ENCODE data around the gene FOXO1.
A peak's percentile ranks its signal among the peaks of the same experiment; 100 is the strongest.

FOXO1 gene

DNA sequence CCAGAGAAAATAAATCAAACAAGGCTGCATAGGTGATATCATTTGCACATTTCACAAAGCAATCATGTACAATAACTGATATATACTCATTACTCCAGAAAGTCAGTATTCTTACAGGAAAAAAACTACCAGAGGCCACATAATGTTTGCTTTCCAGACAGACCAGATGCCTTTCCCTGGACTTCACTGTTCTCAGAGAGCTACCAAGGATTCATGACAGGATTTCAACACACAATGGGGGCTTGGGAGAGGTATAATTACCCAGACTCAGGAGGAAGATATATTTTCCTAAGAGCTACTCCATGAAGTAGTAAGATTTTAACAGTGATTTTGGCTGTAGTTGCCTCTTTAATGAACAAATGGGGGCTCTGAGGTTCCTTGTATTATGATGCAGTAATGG, 110.0 kb downstream of the FOXO1 start:
- H3K4me3 ChIP-seq (replicated peaks; ENCODE audit: low read depth, low read length): no peak overlapping the region
- no peak for DNase-seq (ENCODE audit: low read depth)
- TF ChIP-seq, protein P1, sequence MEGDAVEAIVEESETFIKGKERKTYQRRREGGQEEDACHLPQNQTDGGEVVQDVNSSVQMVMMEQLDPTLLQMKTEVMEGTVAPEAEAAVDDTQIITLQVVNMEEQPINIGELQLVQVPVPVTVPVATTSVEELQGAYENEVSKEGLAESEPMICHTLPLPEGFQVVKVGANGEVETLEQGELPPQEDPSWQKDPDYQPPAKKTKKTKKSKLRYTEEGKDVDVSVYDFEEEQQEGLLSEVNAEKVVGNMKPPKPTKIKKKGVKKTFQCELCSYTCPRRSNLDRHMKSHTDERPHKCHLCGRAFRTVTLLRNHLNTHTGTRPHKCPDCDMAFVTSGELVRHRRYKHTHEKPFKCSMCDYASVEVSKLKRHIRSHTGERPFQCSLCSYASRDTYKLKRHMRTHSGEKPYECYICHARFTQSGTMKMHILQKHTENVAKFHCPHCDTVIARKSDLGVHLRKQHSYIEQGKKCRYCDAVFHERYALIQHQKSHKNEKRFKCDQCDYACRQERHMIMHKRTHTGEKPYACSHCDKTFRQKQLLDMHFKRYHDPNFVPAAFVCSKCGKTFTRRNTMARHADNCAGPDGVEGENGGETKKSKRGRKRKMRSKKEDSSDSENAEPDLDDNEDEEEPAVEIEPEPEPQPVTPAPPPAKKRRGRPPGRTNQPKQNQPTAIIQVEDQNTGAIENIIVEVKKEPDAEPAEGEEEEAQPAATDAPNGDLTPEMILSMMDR (IDR thresholded peaks at IDR 0.05; ENCODE audit: low read length, missing control alignments): no peak

DNA sequence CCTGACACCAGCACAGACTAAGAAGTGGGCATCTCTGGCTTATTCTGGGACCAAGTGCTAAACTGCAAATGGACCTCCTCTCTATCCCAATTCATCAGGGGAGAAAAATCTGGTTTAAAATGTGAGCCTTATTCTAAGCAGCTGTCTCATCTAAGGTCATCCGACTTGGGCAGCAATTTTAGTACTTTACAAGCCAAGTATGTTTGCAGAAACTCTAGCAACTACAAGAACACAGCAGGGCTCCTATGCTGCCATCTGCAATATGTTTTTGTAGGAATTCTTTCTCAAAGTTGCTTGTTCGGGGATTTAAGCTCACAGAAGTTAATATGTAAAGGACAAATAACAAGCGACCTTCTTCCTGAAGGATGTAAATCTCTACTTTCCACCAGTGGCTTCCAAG, 113.1 kb downstream of the FOXO1 start:
- TF ChIP-seq, protein P1 (IDR thresholded peaks at IDR 0.05; ENCODE audit: low read length, missing control alignments): no peak
- no peak for DNase-seq (ENCODE audit: low read depth)
- no peak overlapping the region for H3K4me3 ChIP-seq (replicated peaks; ENCODE audit: low read depth, low read length)

DNA sequence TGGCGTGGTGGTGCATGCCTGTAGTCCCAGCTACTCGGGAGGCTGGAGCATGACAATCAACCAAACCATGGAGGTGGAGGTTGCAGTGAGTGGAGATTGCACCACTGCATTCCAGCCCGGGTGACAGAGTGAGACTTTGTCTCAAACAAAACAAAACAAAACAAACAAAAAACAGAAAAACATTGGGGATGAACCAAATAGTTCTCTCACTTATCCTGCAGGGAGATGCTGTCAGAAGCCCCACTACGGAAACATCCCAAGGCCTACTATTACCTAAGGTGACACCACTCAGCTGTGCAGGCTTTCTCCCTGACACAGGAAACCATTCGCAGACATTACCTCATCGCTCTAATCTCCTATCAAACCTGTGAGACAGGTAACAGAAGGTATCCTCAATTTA, 113.5 kb downstream of the FOXO1 start:
- no peak overlapping the region for H3K4me3 ChIP-seq (replicated peaks; ENCODE audit: low read depth, low read length)
- TF ChIP-seq, protein P1 (IDR thresholded peaks at IDR 0.05; ENCODE audit: low read length, missing control alignments): no peak
- no peak for DNase-seq (ENCODE audit: low read depth)

DNA sequence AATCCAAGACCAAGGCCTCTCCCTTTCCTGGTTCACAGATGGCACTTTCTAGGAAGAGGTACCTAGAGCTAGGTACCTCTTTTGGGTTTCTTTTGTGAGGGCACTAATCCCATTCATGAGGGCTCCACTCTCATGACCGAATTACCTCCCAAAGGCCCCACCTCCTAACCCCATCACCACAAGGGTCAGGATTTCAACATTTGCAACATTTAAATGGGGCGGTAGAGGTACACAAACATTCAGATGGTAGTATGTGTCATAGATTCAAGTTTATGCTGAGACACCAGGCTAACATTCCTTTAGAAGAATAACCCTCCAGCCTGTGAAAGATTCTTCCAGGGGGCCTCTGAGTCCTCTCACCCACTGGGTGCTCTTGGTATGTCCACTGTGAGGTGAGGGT, 116.3 kb downstream of the FOXO1 start:
- no peak overlapping the region for H3K4me3 ChIP-seq (replicated peaks; ENCODE audit: low read depth, low read length)
- peak; percentile 33 for DNase-seq (ENCODE audit: low read depth)
- TF ChIP-seq, protein P1 (IDR thresholded peaks at IDR 0.05; ENCODE audit: low read length, missing control alignments): no peak

DNA sequence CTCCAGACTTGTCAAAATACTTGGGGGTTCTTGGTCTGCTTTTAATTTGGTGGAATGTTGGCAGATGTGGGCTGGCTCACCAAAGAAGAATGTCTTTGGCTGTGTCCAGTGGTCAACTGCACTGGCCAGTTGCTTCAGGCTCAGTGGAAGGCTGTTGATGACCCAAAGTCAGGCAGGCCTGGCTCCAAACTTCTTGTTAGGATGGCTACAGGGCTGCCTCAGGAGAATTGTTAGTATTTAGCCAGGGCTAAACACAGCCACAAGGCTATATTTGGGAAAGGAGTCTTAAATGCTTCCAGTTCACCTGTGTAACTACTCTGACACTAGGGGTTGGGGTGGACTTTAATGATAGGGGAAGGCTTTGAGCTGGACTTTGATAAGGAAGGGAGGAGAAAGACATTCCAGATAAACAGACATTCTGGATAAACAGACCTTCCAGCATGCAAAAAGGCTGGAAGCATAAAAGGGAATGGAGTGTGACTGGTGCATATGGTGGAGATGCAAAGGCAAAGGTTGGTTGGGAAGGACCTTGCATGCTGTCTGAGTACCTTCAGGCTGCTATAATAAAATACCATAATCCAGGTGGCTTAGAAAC, 116.8 kb downstream of the FOXO1 start:
- no peak overlapping the region for H3K4me3 ChIP-seq (replicated peaks; ENCODE audit: low read depth, low read length)
- DNase-seq (ENCODE audit: low read depth): peak; percentile 28
- TF ChIP-seq, protein P1 (IDR thresholded peaks at IDR 0.05; ENCODE audit: low read length, missing control alignments): no peak

DNA sequence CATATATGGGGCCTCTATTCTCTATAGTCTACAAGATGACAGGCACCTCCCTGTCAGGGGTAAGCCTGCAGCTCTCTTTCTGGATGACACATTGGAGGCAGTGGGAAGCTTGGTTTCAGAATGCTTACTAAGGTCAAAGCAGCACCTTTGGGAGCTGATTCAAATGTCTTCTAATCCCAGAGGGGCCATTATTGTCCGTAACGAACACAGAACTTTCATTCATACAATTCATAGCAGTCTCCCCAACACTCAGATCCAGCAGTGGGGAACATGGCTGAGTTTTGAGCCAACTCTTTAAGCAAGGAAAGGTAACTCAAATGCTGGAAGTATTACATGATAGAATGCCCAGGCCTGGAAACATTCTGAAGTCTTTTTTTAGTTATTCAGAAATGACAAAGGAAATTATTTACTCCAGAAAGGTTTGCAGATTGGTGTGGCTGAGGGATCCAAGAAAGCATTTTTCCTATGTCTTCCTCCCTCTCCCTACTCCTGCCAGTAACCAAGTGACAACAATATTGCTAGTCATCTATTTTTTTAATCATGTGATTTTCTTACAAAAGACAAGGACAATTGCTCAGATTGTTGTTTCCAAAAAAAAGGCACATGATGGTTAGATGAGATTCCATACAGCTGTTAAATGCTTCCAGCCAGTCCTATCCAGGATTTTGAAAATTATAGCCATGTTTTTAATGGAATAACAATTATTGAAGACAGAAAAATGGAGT, 118.7 kb downstream of the FOXO1 start:
- H3K4me3 ChIP-seq (replicated peaks; ENCODE audit: low read depth, low read length): no peak overlapping the region
- TF ChIP-seq, protein P1 (IDR thresholded peaks at IDR 0.05; ENCODE audit: low read length, missing control alignments): no peak
- DNase-seq (ENCODE audit: low read depth): peak; percentile 35

DNA sequence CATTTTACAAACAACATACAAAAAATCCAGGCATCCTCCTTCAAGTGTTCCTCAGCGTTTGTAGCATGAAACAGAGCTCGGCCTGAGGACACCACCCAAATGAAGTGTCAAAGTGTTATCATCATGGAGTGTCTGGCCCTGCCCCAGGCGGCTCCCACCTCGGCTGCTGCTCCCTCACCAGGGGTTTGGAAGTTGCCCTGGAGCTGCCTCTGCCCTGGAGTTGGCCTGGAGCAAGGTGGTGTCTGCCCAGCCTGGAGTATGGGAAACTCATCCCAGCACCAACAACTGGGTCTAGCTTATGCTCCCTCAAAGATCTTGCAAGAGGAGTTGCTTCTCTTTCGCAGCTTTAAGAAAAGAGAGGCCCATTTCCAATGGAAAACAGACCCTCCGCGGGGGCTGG, 120.4 kb downstream of the FOXO1 start:
- H3K4me3 ChIP-seq (replicated peaks; ENCODE audit: low read depth, low read length): no peak overlapping the region
- no peak for DNase-seq (ENCODE audit: low read depth)
- TF ChIP-seq, protein P1 (IDR thresholded peaks at IDR 0.05; ENCODE audit: low read length, missing control alignments): no peak
